CD1c-positive myeloid dendritic cell (primary cell): ENCODE results near the gene SSUH2.
"Not testable (repeated sequence)": the region's sequence is repeated elsewhere in the genome, so short reads cannot be mapped to it uniquely, and the experiment has no call there.

Experiments used
- DNase-seq: peaks from one replicate; pipeline ENCODE4 v3.0.0-alpha.2; 2016; ENCODE audit errors: extremely low spot score

The SSUH2 gene

DNA sequence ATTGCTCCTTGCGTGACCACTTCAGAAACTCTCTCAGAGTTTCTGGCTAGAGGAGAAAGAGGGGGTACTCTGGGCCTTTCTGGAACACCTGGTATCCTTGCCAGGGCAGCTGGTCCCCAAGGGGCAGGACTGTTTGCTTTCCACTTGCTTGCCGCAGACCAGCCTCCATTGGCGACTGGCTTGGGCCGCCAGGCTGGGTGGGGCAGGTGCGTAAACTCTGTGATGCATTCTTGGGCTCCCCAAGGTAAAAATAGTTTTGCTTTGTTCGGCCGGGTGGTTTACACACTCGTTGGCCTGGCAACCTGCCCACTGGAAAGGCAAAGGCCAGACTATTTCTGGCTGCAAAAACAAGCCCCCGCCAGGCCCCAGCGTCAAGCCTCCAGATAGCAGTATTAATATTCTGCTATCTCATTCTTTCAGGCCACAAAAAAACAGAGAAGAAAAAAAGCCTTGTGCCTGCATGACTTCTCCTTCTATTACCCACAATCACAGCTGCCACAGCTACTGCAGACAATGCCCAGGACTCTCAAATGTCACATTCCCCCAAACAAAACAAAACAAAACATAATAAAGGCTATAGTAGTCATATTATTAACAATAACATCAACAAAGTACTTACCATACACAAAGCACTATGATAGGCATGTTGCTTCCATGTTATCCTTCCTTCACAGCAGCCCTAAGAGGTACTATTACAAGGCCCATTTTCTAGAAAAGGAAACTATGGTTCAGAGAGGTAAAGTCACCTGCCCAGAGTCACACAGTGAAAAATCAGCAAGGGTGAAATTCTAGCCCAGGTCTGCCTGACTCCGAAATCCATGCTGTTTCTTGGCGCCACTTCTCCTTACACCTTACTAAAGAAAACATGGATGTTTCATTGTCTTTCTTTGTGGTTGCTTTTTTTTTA, 14.0 kb upstream of the SSUH2 start:
- DNase-seq, result no peak

DNA sequence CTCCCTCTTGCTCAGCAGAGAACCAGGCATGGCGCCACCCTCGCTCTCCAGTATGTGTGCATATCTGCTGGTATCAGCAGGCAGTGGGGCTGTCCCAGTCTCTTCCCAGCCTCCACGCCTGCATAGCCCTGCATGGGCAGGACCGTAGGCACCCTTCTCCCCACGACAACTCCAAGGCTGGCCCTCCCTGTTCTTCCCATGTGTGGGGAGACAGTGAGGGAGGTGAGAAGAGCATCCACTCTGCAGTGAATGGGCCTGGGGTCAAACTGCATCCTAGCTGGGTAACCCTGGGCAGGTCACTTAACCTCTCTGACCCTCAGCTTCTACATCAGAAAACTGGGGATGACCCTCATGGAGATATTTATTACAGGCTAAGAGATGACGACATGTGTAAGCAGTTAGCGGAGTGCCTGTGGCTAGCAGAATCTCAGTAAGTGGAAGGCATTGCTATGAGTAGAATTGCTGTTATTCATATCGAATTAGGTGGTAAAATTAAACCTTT, 13.3 kb upstream of the SSUH2 start:
- no peak for DNase-seq

GRCh38 chr3:8656240-8656639, 11.6 kb upstream of the SSUH2 start:
- no peak for DNase-seq

- DNase-seq, result no peak
Measured at GRCh38 chr3:8655387-8655835, 10.8 kb upstream of the SSUH2 start.

DNA sequence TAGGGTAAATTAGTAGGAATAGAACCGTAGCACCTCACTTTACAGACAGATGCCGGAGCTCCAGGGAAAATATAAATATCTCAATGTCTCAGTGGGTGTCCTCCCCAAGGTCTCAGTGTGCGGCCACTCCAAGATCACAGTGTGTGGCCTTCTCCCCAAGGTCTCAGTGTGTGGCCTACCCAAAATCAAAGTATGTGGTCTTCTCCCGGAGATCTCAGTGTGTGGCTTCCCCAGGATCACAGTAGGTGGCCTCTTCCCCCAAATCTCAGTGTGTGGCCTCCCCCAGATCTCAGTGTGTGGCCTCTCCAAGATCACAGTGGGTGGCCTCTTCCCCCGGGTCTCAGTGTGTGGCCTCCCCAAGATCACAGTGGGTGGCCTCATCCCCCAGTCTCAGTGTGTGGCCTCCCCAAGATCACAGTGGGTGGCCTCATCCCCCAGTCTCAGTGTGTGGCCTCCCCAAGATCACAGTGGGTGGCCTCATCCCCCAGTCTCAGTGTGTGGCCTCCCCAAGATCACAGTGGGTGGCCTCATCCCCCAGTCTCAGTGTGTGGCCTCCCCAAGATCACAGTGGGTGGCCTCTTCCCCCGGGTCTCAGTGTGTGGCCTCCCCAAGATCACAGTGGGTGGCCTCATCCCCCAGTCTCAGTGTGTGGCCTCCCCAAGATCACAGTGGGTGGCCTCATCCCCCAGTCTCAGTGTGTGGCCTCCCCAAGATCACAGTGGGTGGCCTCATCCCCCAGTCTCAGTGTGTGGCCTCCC, 10.2 kb upstream of the SSUH2 start:
- DNase-seq, result not testable (repeated sequence)

DNA sequence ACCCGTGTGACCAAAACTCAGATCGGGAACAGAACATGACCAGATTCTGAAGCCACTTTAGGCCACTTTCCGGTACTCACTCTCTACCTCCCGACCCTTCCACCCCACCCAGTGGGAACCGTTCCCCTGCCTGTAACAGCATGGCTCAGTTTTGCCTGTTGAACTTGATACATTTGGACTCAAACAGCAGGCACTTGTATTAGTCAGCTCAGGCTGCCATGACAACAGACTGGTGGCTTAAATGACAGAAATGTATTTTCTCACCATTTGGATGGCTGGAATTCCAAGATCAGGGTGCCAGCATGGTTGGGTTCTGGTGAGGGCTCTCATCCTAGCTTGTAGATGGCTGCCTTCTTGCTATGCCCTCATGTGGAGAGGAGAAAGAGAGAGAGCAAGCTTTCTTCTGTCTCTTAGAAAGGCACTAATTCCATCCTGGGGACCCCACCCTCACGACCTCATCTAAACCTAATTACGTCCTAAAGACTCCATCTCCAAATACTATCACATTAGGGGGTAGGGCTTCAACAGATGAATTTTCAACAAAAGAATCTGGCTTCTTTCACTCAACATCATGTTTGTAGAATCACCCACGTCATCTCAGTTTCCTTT, 9.3 kb upstream of the SSUH2 start:
- DNase-seq, result no peak

DNA sequence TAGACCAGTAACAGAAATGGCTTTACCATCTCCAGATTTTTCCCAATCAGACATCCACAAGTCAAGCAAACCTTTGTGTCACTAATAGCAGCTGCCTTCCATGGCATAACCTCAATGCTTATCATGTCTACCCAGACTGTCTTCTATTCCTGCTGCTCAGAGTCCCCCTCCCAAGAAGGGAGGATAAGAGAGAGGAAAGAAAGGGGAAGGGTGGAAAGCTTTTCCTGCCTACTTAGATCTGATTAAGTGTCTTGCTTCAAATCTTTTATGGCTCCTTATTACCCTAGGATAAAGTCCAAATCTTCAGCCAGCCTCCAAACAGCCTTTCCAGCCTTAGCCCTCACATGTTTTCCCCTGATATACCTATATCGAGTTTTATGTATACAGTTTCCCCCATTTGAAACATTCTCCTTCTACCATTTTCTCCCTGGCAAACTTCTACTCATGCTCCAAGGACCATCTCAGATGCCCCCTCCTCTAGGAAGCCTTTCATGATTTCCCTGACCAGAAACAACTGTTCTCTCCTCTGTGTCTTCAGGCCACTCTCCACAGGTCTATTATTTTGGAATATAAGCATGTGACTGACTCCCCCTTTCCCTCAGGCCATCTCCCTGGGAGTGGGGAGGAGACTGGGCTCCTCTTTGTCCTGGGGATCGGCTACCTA, 7.9 kb upstream of the SSUH2 start:
- no peak for DNase-seq

DNA sequence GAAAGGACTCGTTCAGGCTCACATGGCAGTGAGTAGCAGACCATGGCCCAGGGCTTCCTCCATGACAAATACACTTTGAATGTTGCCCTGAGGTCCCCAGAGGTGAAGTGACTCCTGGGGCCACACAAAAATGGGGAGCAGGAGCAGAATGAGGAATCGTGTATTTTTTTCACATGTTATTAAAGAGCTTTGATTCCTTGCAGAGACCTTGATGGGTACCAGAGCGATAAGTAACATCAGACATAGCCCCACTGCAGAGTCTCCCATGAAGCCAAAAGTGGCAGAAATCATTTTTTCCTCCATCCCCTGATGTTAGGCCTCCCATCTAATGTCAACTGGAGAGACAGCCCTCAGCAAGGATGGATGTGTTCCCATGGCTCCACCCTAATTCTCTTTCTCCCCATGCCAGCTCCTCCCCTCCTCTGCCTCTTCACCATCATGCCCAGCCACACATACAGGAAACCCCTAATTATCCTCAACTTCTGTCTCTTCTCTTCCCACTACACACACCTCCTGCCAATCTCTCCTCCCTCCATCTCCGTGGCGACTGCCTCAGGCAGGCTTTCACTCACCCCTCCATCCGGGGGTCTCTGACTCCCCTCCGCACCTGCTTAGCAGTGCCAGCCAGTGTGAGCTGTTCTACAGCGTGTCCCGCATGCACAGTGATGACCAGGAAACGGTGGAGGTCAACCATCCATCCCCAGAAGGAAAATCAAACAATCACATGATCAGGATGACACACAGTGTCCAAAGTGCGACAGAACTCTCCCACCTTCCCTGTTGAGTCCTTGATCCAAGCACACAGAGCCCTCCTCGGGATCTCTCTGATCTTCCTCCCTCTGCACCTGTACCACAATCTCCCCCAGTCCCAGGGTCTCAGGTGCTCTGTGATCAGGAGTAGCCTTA, 7.1 kb upstream of the SSUH2 start:
- DNase-seq, result no peak

GRCh38 chr3:8650583-8651416, 6.2 kb upstream of the SSUH2 start:
- DNase-seq, result no peak

DNA sequence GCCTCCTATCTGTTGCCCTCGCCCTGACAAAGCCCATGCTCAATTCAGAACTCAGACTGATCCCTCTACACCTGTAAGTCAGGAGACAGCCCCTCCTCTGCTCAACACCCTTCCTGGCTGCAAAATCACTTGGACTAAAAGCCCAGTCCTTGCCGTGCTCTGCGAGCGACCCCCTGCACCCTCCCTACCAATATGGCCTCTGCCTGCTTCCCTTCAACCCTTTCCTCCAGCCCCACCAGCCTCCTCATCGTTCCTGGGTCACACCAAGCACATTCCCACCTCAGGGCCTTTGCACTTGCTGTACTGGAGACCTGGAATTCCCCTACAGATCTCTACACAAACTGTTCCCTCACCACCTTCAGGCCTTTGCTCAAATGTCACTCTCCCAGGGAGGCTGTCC, 5.2 kb upstream of the SSUH2 start:
- DNase-seq, result no peak

DNA sequence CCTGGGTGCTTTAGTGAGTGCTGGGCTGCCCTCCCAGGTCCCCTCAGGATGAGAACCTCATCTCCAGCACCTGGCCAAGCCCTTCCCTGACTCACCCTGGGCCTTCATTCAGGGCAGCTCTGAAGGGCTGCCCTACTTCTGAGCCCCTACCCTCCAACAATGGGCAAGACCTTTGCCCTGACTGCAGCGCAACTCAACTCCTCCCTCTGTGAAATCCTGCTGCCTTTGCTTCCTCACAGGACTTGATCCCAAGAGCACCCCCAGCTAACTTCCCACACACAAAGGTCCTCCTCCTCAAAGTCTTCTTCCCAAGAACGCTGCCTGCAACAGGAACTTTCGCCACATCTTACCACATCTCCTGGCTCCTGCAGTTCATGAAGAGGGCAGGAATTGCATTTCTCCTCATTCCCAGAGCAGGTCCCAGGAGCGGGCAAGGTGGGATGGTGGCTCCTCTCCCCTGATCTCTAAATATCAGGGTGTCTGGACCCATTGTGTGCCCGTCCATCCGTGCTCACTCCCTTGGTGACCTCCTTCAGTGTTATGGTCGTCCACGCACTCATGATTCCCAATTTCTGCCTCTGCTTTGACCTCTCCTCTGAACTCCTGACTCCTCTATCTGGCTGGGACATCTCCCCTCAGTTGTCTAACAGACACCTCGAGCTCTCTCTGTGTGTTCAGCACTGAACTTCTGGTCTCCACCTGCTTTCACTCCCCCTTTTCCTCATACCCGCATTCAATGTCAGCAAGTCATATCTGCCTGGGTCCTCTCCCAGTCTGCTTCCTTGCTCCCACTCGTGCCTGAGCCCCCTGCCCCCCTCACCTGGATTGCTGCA, 4.5 kb upstream of the SSUH2 start:
- peak; percentile 7 for DNase-seq

GRCh38 chr3:8647137-8647985, 2.8 kb upstream of the SSUH2 start:
- no peak for DNase-seq

GRCh38 chr3:8646313-8646938, 1.8 kb upstream of the SSUH2 start:
- no peak for DNase-seq

DNA sequence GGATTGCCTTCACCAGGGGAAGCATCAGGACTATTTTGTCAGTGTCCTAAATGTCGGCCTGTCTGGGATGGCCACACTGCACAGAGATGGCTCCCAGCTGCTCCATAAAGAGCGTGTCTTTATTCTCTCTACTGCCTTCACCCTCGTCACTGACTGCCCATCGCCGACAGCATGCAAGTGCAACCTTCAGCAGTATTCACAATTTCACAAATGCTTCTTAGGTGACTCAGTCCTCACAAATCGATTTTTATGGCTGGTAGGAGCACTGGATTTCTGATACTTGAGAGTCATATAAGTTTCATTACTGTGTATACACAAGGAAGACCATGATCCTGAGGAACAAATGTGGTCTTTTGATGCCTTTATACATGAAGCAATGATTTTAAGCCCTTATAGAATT, 1.1 kb upstream of the SSUH2 start:
- DNase-seq, result no peak

GRCh38 chr3:8643693-8644365, 769 bp downstream of the SSUH2 start:
- DNase-seq, result no peak

DNA sequence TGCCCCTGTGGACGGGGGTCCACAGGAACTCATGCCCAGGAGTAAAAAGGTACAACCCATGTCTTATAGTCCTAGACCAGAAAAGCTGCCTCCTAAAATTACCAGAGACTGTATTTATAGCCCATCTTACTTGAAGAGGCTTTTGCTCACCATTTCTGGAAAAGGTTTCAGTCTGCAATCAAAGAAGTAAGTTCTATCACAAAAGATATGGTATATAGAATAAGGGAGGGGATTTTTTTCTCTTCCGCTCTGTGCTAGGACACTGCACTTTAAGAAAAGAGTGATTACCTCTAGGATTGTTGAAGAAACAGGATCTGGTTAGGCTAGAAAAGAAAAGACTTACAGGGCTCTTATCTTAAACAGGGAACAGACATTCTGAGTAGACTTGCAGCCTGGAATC, 2.6 kb downstream of the SSUH2 start:
- no peak for DNase-seq

DNA sequence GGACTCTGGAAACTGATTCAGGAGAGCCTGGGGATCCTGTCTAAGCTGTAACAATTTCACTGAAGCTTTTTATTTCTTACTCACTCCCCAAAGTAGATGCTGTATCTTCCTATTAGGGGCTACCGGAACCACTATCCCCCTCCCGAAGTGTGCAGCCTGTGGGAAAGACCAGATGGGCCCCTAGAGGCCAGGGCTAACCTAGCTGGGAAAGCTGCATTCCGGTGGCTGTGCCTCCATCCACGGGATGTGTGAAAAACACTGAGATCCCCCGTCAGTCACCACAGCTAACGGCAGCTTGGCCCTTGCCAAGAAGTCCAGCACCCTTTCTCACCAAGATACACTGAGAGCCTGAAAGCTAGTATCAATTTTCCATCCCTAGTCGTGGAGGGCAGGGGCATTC, 3.1 kb downstream of the SSUH2 start:
- no peak for DNase-seq
